ENCODE results near the gene RPTOR. TPM values are rescaled to one million over a fixed set of nuclear protein-coding genes. Genes with fewer than 3 reads are reported as not detected.

Gene RPTOR
- polyA plus RNA-seq, 1 of the 3 experiments (the other 2 are of a cell fraction), result 14.9 TPM

DNA sequence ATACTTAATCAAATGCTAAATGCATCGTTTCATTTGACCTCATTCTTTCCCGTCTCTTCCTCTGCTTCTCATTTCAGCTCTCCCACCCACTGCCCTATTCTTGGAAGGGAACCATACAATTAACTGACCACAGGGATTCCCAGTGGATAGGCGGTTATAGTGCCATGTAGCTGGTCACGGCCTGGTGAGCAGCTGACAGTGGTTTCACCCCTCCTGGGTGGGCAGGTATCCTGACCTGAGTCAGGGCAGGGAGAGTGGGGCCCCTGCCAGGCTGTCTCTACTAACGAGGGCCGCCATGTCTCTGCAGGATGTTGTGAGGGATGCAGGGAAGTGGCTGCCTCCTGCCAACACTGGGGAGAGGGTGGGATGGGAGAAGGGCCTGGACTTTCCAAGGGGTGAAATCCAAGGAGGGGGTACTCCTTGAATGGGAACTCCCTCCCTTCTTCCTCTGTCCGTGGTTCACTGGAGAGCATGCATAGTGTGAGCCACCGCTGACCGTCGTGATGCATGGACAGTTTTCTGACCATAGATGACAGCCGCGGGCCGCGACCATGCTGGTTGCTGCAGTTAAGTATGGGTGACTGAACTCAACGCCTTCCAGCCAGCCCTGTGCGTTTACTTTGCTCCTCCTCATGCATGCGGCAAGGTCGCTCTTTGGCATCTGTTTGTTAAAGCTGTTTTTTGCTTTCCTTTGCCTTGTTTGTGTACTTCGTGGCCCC lies 95.9 kb downstream of the RPTOR start:
- 96% methylated on average over 19 of the region's 19 CpGs for WGBS (ENCODE audit: low lambda C conversion rate)
- CTCF ChIA-PET, result interaction anchor here (0.8 to 2.8 kb wide), 5 partner anchors 9 to 213 kb away, joined by 3 to 17 read pairs (median 3); no protein-coding TSS in a partner anchor
- Histone ChIP-seq H3K4me2 (no peak overlapping the region), H3K9me3 (no peaks in the 10 kb centered on the region), H3K79me2 (ENCODE audit: insufficient read depth) (peaks cover 42% of the 10 kb centered on the region), H3K4me3 (ENCODE audit: low read depth in 2 of 2, low read length in 1 of 2) (no peak overlapping the region), H3K9me2 (no peaks in the 10 kb centered on the region), H3K4me1 (ENCODE audit: control insufficient read depth in 1 of 2, insufficient read depth in 2 of 2, low read depth in 1 of 2, low read length in 1 of 2) (peaks cover 0 to 24% of the 10 kb centered on the region in 2 experiments; a peak in 2 of 4 replicates), H3K9ac (no peak overlapping the region), H3K27ac (ENCODE audit: low read depth in 2 of 2, low read length in 1 of 2) (no peak overlapping the region), H3K36me3 (replicated peaks in 1 of 2; ENCODE audit: control insufficient read depth in 1 of 2, insufficient read depth in 2 of 2, low read length in 1 of 2) (peaks cover 3 to 7% of the 10 kb centered on the region in 2 experiments), H4K20me1 (ENCODE audit: insufficient read depth) (no peaks in the 10 kb centered on the region), H2AFZ (ENCODE audit: low read depth) (no peak overlapping the region), H3F3A (replicated peaks; ENCODE audit: insufficient read depth) (no peaks in the 10 kb centered on the region), H3K27me3 (ENCODE audit: insufficient read depth) (no peaks in the 10 kb centered on the region)
- TF ChIP-seq, protein P1, sequence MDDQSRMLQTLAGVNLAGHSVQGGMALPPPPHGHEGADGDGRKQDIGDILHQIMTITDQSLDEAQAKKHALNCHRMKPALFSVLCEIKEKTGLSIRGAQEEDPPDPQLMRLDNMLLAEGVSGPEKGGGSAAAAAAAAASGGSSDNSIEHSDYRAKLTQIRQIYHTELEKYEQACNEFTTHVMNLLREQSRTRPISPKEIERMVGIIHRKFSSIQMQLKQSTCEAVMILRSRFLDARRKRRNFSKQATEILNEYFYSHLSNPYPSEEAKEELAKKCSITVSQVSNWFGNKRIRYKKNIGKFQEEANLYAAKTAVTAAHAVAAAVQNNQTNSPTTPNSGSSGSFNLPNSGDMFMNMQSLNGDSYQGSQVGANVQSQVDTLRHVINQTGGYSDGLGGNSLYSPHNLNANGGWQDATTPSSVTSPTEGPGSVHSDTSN (IDR thresholded peaks at IDR 0.05), result no peak
- TF ChIP-seq, protein P2, sequence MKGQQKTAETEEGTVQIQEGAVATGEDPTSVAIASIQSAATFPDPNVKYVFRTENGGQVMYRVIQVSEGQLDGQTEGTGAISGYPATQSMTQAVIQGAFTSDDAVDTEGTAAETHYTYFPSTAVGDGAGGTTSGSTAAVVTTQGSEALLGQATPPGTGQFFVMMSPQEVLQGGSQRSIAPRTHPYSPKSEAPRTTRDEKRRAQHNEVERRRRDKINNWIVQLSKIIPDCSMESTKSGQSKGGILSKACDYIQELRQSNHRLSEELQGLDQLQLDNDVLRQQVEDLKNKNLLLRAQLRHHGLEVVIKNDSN (IDR thresholded peaks at IDR 0.05; ENCODE audit: borderline replicate concordance, low read depth), result no peak
- no peak for TF ChIP-seq TEAD4 (IDR thresholded peaks at IDR 0.05; ENCODE audit: borderline replicate concordance, insufficient read depth)
- no peak for TF ChIP-seq RXRA (IDR thresholded peaks at IDR 0.05; ENCODE audit: borderline replicate concordance, low read depth)
- no peak for TF ChIP-seq TCF12 (IDR thresholded peaks at IDR 0.05)
- no peak for TF ChIP-seq MEF2A (IDR thresholded peaks at IDR 0.05; ENCODE audit: borderline replicate concordance, low read depth)
- TF ChIP-seq, protein P3, sequence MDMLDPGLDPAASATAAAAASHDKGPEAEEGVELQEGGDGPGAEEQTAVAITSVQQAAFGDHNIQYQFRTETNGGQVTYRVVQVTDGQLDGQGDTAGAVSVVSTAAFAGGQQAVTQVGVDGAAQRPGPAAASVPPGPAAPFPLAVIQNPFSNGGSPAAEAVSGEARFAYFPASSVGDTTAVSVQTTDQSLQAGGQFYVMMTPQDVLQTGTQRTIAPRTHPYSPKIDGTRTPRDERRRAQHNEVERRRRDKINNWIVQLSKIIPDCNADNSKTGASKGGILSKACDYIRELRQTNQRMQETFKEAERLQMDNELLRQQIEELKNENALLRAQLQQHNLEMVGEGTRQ (IDR thresholded peaks at IDR 0.05; ENCODE audit: borderline replicate concordance, low read depth, low read length), result no peak
- TF ChIP-seq TAF1 (IDR thresholded peaks at IDR 0.05; ENCODE audit: borderline replicate concordance, low read depth, low read length), result no peak
- no peak for TF ChIP-seq NFIC (IDR thresholded peaks at IDR 0.05; ENCODE audit: borderline replicate concordance)
- TF ChIP-seq NRF1 (IDR thresholded peaks at IDR 0.05; ENCODE audit: low read depth, low read length), result no peak
- TF ChIP-seq POLR2AphosphoS5 (IDR thresholded peaks at IDR 0.05; ENCODE audit: low read depth, low read length), result no peak
- no peak for TF ChIP-seq RFX5 (IDR thresholded peaks at IDR 0.05; ENCODE audit: low read length)
- no peak for TF ChIP-seq YY1 (IDR thresholded peaks at IDR 0.05; ENCODE audit: low read depth)
- no peak for TF ChIP-seq EZH2phosphoT487 (IDR thresholded peaks at IDR 0.05; ENCODE audit: borderline replicate concordance, low read depth)
- TF ChIP-seq MXI1 (IDR thresholded peaks at IDR 0.05; ENCODE audit: low read depth, low read length), result no peak
- TF ChIP-seq EP300 (IDR thresholded peaks at IDR 0.05; ENCODE audit: borderline replicate concordance in 1 of 2, low read depth in 1 of 2, low read length in 1 of 2), result no peak
- no peak for TF ChIP-seq IRF3 (IDR thresholded peaks at IDR 0.05; ENCODE audit: low read depth, low read length)
- TF ChIP-seq, protein P4, sequence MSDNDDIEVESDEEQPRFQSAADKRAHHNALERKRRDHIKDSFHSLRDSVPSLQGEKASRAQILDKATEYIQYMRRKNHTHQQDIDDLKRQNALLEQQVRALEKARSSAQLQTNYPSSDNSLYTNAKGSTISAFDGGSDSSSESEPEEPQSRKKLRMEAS (IDR thresholded peaks at IDR 0.05; ENCODE audit: low read depth), result no peak
- no peak for DNase-seq
- POLR2A ChIA-PET, result no interaction called here
